ENCODE measurements around the gene GPRC5D. TPM values are rescaled to one million over a fixed set of nuclear protein-coding genes. Genes with fewer than 3 reads are reported as not detected.

Gene GPRC5D
- total RNA-seq, 1 experiment from 2014 or later: not detected

GRCh38 chr12:12938541-12938940 is 13.4 kb downstream of the GPRC5D start:
- Histone ChIP-seq H3K4me1 (replicated peaks; ENCODE audit: insufficient read depth) (no peaks in the 10 kb centered on the region), H3K4me3 (no peak overlapping the region), H3K9me3 (ENCODE audit: insufficient read depth, low read depth) (no peaks in the 10 kb centered on the region), H3K27me3 (ENCODE audit: insufficient read depth, low read depth) (no peaks in the 10 kb centered on the region), H3K27ac (no peak overlapping the region), H2AFZ (no peak overlapping the region), H3K9me2 (ENCODE audit: insufficient read depth) (no peaks in the 10 kb centered on the region), H4K20me1 (ENCODE audit: insufficient read depth) (no peaks in the 10 kb centered on the region), H3K4me2 (no peak overlapping the region), H3K36me3 (ENCODE audit: low read depth) (no peaks in the 10 kb centered on the region), H3K79me2 (ENCODE audit: low read depth) (no peaks in the 10 kb centered on the region), H3F3A (ENCODE audit: insufficient read depth, low read depth) (no peaks in the 10 kb centered on the region)
- CTCF ChIA-PET: interaction anchor here (0.6 kb wide), 1 partner anchor 28 kb away, joined by 3 read pairs; no protein-coding TSS in a partner anchor
- no peak for DNase-seq
- intact Hi-C loops (cut with micrococcal nuclease; ENCODE audit: unreplicated experiment): no loop called here
- TF ChIP-seq, protein P1, sequence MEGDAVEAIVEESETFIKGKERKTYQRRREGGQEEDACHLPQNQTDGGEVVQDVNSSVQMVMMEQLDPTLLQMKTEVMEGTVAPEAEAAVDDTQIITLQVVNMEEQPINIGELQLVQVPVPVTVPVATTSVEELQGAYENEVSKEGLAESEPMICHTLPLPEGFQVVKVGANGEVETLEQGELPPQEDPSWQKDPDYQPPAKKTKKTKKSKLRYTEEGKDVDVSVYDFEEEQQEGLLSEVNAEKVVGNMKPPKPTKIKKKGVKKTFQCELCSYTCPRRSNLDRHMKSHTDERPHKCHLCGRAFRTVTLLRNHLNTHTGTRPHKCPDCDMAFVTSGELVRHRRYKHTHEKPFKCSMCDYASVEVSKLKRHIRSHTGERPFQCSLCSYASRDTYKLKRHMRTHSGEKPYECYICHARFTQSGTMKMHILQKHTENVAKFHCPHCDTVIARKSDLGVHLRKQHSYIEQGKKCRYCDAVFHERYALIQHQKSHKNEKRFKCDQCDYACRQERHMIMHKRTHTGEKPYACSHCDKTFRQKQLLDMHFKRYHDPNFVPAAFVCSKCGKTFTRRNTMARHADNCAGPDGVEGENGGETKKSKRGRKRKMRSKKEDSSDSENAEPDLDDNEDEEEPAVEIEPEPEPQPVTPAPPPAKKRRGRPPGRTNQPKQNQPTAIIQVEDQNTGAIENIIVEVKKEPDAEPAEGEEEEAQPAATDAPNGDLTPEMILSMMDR (conservative IDR thresholded peaks at IDR 0.05): no peak
- TF ChIP-seq EZH2 (IDR thresholded peaks at IDR 0.05; ENCODE audit: low read depth): no peak
- no TSS peak for BruUV-seq (replicated peaks)
- POLR2A ChIA-PET (ENCODE audit: unreplicated experiment): no interaction called here

- H4K20me1 ChIP-seq (ENCODE audit: insufficient read depth): no peaks in the 10 kb centered on the region
- DNase-seq: no peak
- no peaks in the 10 kb centered on the region for H3K9me2 ChIP-seq (ENCODE audit: insufficient read depth)
- H3K27ac ChIP-seq: no peak overlapping the region
- no peaks in the 10 kb centered on the region for H3K36me3 ChIP-seq (ENCODE audit: low read depth)
- no peaks in the 10 kb centered on the region for H3K27me3 ChIP-seq (ENCODE audit: insufficient read depth, low read depth)
- H3K9me3 ChIP-seq (ENCODE audit: insufficient read depth, low read depth): no peaks in the 10 kb centered on the region
- no peaks in the 10 kb centered on the region for H3K4me1 ChIP-seq (replicated peaks; ENCODE audit: insufficient read depth)
- no peak overlapping the region for H3K4me2 ChIP-seq
- H3K4me3 ChIP-seq: no peak overlapping the region
- BruUV-seq (replicated peaks): no TSS peak
- H3K79me2 ChIP-seq (ENCODE audit: low read depth): no peaks in the 10 kb centered on the region
- no peak overlapping the region for H2AFZ ChIP-seq
- no peaks in the 10 kb centered on the region for H3F3A ChIP-seq (ENCODE audit: insufficient read depth, low read depth)
- ChIA-PET CTCF (no interaction called here), POLR2A (ENCODE audit: unreplicated experiment) (interaction anchor here (0.6 kb wide), 1 partner anchor 39 kb away, joined by 5 read pairs; no protein-coding TSS in a partner anchor)
- TF ChIP-seq, protein P1 (conservative IDR thresholded peaks at IDR 0.05): no peak
- TF ChIP-seq EZH2 (IDR thresholded peaks at IDR 0.05; ENCODE audit: low read depth): no peak
- intact Hi-C loops (cut with micrococcal nuclease; ENCODE audit: unreplicated experiment): no loop called here
These were observed 14.9 kb downstream of the GPRC5D start for GRCh38 chr12:12936983-12937491.

DNA sequence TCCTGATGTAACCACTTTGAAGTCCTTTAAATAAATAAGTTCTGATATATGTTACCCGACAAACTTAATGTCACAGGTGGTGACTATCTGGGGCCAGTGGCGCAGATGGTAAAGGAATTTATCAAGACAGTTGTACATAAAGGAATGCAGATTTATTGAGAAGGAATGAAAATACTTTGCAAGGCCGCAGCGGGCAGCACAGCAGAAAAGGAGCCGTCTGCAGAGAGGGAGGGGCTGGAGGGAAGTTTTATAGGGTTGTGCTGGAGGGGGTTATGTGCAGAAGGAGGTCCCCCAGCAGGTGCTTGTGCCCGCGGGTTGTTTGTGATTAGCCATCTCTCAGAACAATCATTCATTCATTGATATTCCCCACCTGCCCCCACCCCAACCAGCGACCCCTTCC is 17.4 kb downstream of the GPRC5D start:
- no peaks in the 10 kb centered on the region for H3K9me2 ChIP-seq (ENCODE audit: insufficient read depth)
- CTCF ChIA-PET: no interaction called here
- H3K4me3 ChIP-seq: no peak overlapping the region
- no TSS peak for BruUV-seq (replicated peaks)
- H3K79me2 ChIP-seq (ENCODE audit: low read depth): 0 out of 2 replicates have a peak, but pooled peaks cover 3% of the 10 kb centered on the region
- no peaks in the 10 kb centered on the region for H3K27me3 ChIP-seq (ENCODE audit: insufficient read depth, low read depth)
- no peaks in the 10 kb centered on the region for H3K4me1 ChIP-seq (replicated peaks; ENCODE audit: insufficient read depth)
- no peaks in the 10 kb centered on the region for H3K36me3 ChIP-seq (ENCODE audit: low read depth)
- no peak overlapping the region for H2AFZ ChIP-seq
- DNase-seq: no peak
- no peaks in the 10 kb centered on the region for H3F3A ChIP-seq (ENCODE audit: insufficient read depth, low read depth)
- no peak overlapping the region for H3K4me2 ChIP-seq
- H4K20me1 ChIP-seq (ENCODE audit: insufficient read depth): no peaks in the 10 kb centered on the region
- TF ChIP-seq, protein P1 (conservative IDR thresholded peaks at IDR 0.05): no peak
- no peak for TF ChIP-seq EZH2 (IDR thresholded peaks at IDR 0.05; ENCODE audit: low read depth)
- H3K9me3 ChIP-seq (ENCODE audit: insufficient read depth, low read depth): no peaks in the 10 kb centered on the region
- POLR2A ChIA-PET (ENCODE audit: unreplicated experiment): interaction anchor here (0.7 kb wide), 1 partner anchor 46 kb away, joined by 4 read pairs; no protein-coding TSS in a partner anchor
- H3K27ac ChIP-seq: no peak overlapping the region
- intact Hi-C loops (cut with micrococcal nuclease; ENCODE audit: unreplicated experiment): no loop called here
